Neural cell (in vitro differentiated cells): ENCODE results near the gene SSBP2. TPM values are rescaled to one million over a fixed set of nuclear protein-coding genes. Genes with fewer than 3 reads are reported as not detected.

ENCODE experiments used
- H2AFZ ChIP-seq: fragments of 200-600, 300-800 bp; sonication (generic), shearing (Covaris generic); 2 replicates; pipeline ENCODE4 v1.6.0; 2014; ENCODE audit warnings: low read depth, mild to moderate bottlenecking, antibody characterized with exemption, low read length, moderate library complexity
- H3F3A ChIP-seq: fragments of 200-600 bp; shearing (Covaris generic); 2 replicates; pipeline ENCODE4 v1.6.1; 2016; ENCODE audit warnings: mild to moderate bottlenecking, moderate library complexity, mixed read lengths, antibody characterized with exemption, low read length; ENCODE audit not compliant: insufficient read depth, poor library complexity, severe bottlenecking
- H3K27ac ChIP-seq: fragments of 200-600, 300-800 bp; sonication (generic), shearing (Covaris generic); 2 replicates; pipeline ENCODE4 v1.5.1; 2014; ENCODE audit warnings: mild to moderate bottlenecking, low read length, moderate library complexity
- H3K27me3 ChIP-seq: fragments of 300-800, 200-600 bp; sonication (generic), shearing (Covaris generic); 2 replicates; pipeline ENCODE4 v1.6.0; 2014; ENCODE audit warnings: mild to moderate bottlenecking, low read depth, low read length, moderate library complexity; ENCODE audit not compliant: insufficient read depth
- H3K36me3 ChIP-seq: fragments of 300-800, 200-600 bp; sonication (generic), shearing (Covaris generic); 2 replicates; pipeline ENCODE4 v1.5.1; 2014; ENCODE audit warnings: mild to moderate bottlenecking, antibody characterized with exemption, low read length, moderate library complexity; ENCODE audit not compliant: insufficient read depth
- H3K4me2 ChIP-seq: fragments of 300-800, 200-600 bp; sonication (generic), shearing (Covaris generic); 2 replicates; pipeline ENCODE4 v1.6.0; 2014; ENCODE audit warnings: mild to moderate bottlenecking, low read length
- H3K4me3 ChIP-seq: fragments of 300-800, 200-600 bp; sonication (generic), shearing (Covaris generic); 2 replicates; pipeline ENCODE4 v1.5.1; 2014; ENCODE audit warnings: mild to moderate bottlenecking, low read length, moderate library complexity
- H3K79me2 ChIP-seq: fragments of 200-600 bp; shearing (Covaris generic); replicated peaks from 2 replicates; pipeline ENCODE4 v1.6.0; 2014; ENCODE audit warnings: mild to moderate bottlenecking, low read length, moderate library complexity; ENCODE audit not compliant: insufficient read depth
- H3K9ac ChIP-seq: fragments of 300-800, 200-600 bp; sonication (generic), shearing (Covaris generic); 2 replicates; pipeline ENCODE4 v1.6.1; 2016; ENCODE audit warnings: mild to moderate bottlenecking, low read length, mixed read lengths
- H3K9me2 ChIP-seq: fragments of 200-600 bp; shearing (Covaris generic); 2 replicates; pipeline ENCODE4 v1.6.1; 2016; ENCODE audit warnings: mild to moderate bottlenecking, low read length, mixed read lengths; ENCODE audit not compliant: insufficient read depth
- H3K9me3 ChIP-seq: fragments of 200-600, 300-800 bp; sonication (generic), shearing (Covaris generic); 2 replicates; pipeline ENCODE4 v1.6.1; 2016; ENCODE audit warnings: mild to moderate bottlenecking, mixed run types, low read length, moderate library complexity, mixed read lengths
- H4K20me1 ChIP-seq: fragments of 200-600 bp; shearing (Covaris generic); 2 replicates; pipeline ENCODE4 v1.6.1; 2016; ENCODE audit warnings: mild to moderate bottlenecking, mixed run types; ENCODE audit not compliant: insufficient read depth
- EP300 ChIP-seq: fragments of 450-650 bp; conservative IDR thresholded peaks from 2 replicates; pipeline ENCODE4 v1.6.1; 2014; ENCODE audit warnings: antibody characterized with exemption, mild to moderate bottlenecking, moderate library complexity; ENCODE audit not compliant: poor library complexity, severe bottlenecking
- EZH2 ChIP-seq: fragments of 200-600, 300-800 bp; shearing (Covaris generic), sonication (generic); IDR thresholded peaks from 2 replicates; pipeline ENCODE4 v1.6.1; 2014; ENCODE audit warnings: antibody characterized with exemption, low read length, borderline replicate concordance, mild to moderate bottlenecking; ENCODE audit not compliant: insufficient read depth, poor library complexity, severe bottlenecking
- MXI1 ChIP-seq: fragments of 450-650 bp; conservative IDR thresholded peaks from 2 replicates; pipeline ENCODE4 v1.6.1; 2014; ENCODE audit warnings: antibody characterized with exemption, mild to moderate bottlenecking; ENCODE audit not compliant: poor library complexity, severe bottlenecking
- POLR2AphosphoS5 ChIP-seq: IDR thresholded peaks from 2 replicates; pipeline ENCODE4 v1.6.1; 2012
- RAD21 ChIP-seq: fragments of 450-650 bp; conservative IDR thresholded peaks from 2 replicates; pipeline ENCODE4 v1.6.1; 2014; ENCODE audit warnings: antibody characterized with exemption, mild to moderate bottlenecking, moderate library complexity
- SMC3 ChIP-seq: fragments of 450-650 bp; conservative IDR thresholded peaks from 2 replicates; pipeline ENCODE4 v1.6.1; 2014; ENCODE audit warnings: antibody characterized with exemption, mild to moderate bottlenecking, moderate library complexity; ENCODE audit not compliant: poor library complexity
- TAF1 ChIP-seq: IDR thresholded peaks from 2 replicates; pipeline ENCODE4 v1.6.1; 2012; ENCODE audit warnings: low read depth
- polyA plus RNA-seq: library from polyadenylated mRNA; depleted of rRNA; stranded (reverse); fragments of >200 nt; gene quantifications from 2 replicates; pipeline ENCODE4 v1.2.3, GENCODE V29; 2014
- TF ChIP-seq, protein P1 (sequence below): fragments of 450-650 bp; IDR thresholded peaks from 2 replicates; pipeline ENCODE4 v1.5.1; 2014; ENCODE audit warnings: antibody characterized with exemption, mild to moderate bottlenecking, moderate library complexity; ENCODE audit not compliant: poor library complexity, severe bottlenecking
- TF ChIP-seq, protein P2 (sequence below): IDR thresholded peaks from 2 replicates; pipeline ENCODE4 v1.6.1; 2012; ENCODE audit warnings: borderline replicate concordance

Gene SSBP2
- polyA plus RNA-seq, 1 donor from 2014 or later: 128 TPM

- no peak overlapping the region for H2AFZ ChIP-seq
- H3K9me2 ChIP-seq: no peaks in the 10 kb centered on the region
- H4K20me1 ChIP-seq: no peaks in the 10 kb centered on the region
- no peak overlapping the region for H3K4me3 ChIP-seq
- no peaks in the 10 kb centered on the region for H3K9me3 ChIP-seq
- H3K4me2 ChIP-seq: no peak overlapping the region
- H3K27ac ChIP-seq: no peak overlapping the region
- no peaks in the 10 kb centered on the region for H3K27me3 ChIP-seq
- no peak overlapping the region for H3K9ac ChIP-seq
- peaks cover 14% of the 10 kb centered on the region for H3K79me2 ChIP-seq
- H3F3A ChIP-seq: no peaks in the 10 kb centered on the region
- H3K36me3 ChIP-seq: no peaks in the 10 kb centered on the region
- TF ChIP-seq TAF1 (no peak), RAD21 (no peak), POLR2AphosphoS5 (no peak)
- TF ChIP-seq, protein P1, sequence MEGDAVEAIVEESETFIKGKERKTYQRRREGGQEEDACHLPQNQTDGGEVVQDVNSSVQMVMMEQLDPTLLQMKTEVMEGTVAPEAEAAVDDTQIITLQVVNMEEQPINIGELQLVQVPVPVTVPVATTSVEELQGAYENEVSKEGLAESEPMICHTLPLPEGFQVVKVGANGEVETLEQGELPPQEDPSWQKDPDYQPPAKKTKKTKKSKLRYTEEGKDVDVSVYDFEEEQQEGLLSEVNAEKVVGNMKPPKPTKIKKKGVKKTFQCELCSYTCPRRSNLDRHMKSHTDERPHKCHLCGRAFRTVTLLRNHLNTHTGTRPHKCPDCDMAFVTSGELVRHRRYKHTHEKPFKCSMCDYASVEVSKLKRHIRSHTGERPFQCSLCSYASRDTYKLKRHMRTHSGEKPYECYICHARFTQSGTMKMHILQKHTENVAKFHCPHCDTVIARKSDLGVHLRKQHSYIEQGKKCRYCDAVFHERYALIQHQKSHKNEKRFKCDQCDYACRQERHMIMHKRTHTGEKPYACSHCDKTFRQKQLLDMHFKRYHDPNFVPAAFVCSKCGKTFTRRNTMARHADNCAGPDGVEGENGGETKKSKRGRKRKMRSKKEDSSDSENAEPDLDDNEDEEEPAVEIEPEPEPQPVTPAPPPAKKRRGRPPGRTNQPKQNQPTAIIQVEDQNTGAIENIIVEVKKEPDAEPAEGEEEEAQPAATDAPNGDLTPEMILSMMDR: no peak
- TF ChIP-seq, protein P2, sequence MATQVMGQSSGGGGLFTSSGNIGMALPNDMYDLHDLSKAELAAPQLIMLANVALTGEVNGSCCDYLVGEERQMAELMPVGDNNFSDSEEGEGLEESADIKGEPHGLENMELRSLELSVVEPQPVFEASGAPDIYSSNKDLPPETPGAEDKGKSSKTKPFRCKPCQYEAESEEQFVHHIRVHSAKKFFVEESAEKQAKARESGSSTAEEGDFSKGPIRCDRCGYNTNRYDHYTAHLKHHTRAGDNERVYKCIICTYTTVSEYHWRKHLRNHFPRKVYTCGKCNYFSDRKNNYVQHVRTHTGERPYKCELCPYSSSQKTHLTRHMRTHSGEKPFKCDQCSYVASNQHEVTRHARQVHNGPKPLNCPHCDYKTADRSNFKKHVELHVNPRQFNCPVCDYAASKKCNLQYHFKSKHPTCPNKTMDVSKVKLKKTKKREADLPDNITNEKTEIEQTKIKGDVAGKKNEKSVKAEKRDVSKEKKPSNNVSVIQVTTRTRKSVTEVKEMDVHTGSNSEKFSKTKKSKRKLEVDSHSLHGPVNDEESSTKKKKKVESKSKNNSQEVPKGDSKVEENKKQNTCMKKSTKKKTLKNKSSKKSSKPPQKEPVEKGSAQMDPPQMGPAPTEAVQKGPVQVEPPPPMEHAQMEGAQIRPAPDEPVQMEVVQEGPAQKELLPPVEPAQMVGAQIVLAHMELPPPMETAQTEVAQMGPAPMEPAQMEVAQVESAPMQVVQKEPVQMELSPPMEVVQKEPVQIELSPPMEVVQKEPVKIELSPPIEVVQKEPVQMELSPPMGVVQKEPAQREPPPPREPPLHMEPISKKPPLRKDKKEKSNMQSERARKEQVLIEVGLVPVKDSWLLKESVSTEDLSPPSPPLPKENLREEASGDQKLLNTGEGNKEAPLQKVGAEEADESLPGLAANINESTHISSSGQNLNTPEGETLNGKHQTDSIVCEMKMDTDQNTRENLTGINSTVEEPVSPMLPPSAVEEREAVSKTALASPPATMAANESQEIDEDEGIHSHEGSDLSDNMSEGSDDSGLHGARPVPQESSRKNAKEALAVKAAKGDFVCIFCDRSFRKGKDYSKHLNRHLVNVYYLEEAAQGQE: no peak
Observed at GRCh38 chr5:81577091-81577490, 173.8 kb downstream of the SSBP2 start.

- no peaks in the 10 kb centered on the region for H4K20me1 ChIP-seq
Observed at GRCh38 chr5:81575924-81576323, 175.0 kb downstream of the SSBP2 start.

More at GRCh38 chr5:81575924-81576323, 175.0 kb downstream of the SSBP2 start:
- Histone ChIP-seq H3K9me3 (no peaks in the 10 kb centered on the region), H3K9ac (no peak overlapping the region), H3K4me3 (no peak overlapping the region), H3K36me3 (no peaks in the 10 kb centered on the region), H2AFZ (no peak overlapping the region), H3F3A (no peaks in the 10 kb centered on the region), H3K27ac (no peak overlapping the region), H3K9me2 (no peaks in the 10 kb centered on the region), H3K79me2 (peaks cover 14% of the 10 kb centered on the region), H3K27me3 (no peaks in the 10 kb centered on the region), H3K4me2 (no peak overlapping the region)
- TF ChIP-seq, protein P2: no peak
- TF ChIP-seq SMC3: no peak
- TF ChIP-seq, protein P1: no peak
- no peak for TF ChIP-seq POLR2AphosphoS5
- no peak for TF ChIP-seq TAF1
- TF ChIP-seq RAD21: no peak
- no peak for TF ChIP-seq EP300
- no peak for TF ChIP-seq EZH2
- TF ChIP-seq MXI1: no peak
